ENCODE results near the gene SFI1.

DNA sequence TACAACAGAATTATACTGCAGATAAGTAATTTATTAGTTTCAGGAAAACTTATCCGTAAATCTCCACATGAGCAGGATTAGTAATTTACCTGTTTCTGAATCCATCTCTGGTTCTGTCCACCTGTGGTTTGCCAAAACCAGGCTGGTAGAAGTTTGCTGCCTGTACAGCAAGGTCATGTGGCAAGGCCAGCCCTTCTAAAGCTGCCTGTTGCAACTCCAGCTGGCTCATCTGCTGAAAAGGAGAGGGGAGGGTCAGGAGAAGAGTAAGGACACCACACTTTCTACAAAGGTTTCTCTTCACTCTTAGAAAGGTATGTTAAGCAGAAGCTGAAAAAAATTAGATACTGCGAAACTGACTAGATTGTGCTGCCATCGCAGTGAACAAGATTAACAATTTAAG lies 49.0 kb upstream of the SFI1 start:
- TF ChIP-seq, protein P1, sequence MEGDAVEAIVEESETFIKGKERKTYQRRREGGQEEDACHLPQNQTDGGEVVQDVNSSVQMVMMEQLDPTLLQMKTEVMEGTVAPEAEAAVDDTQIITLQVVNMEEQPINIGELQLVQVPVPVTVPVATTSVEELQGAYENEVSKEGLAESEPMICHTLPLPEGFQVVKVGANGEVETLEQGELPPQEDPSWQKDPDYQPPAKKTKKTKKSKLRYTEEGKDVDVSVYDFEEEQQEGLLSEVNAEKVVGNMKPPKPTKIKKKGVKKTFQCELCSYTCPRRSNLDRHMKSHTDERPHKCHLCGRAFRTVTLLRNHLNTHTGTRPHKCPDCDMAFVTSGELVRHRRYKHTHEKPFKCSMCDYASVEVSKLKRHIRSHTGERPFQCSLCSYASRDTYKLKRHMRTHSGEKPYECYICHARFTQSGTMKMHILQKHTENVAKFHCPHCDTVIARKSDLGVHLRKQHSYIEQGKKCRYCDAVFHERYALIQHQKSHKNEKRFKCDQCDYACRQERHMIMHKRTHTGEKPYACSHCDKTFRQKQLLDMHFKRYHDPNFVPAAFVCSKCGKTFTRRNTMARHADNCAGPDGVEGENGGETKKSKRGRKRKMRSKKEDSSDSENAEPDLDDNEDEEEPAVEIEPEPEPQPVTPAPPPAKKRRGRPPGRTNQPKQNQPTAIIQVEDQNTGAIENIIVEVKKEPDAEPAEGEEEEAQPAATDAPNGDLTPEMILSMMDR (conservative IDR thresholded peaks at IDR 0.05), result no peak
- no peak for TF ChIP-seq ZFX (IDR thresholded peaks at IDR 0.05)

All from C4-2B (cell line).